GM18907 (cell line): ENCODE data around the gene RPS6KA2.
"Not testable (repeated sequence)": the region's sequence is repeated elsewhere in the genome, so short reads cannot be mapped to it uniquely, and the experiment has no call there.

Experiments
- ATAC-seq: cut with Tn5 transposase; IDR thresholded peaks from one replicate; pipeline ENCODE4 v1.9.1; 2021; ENCODE audit warnings: mild to moderate bottlenecking, moderate library complexity; ENCODE audit not compliant: unreplicated experiment

RPS6KA2 gene

DNA sequence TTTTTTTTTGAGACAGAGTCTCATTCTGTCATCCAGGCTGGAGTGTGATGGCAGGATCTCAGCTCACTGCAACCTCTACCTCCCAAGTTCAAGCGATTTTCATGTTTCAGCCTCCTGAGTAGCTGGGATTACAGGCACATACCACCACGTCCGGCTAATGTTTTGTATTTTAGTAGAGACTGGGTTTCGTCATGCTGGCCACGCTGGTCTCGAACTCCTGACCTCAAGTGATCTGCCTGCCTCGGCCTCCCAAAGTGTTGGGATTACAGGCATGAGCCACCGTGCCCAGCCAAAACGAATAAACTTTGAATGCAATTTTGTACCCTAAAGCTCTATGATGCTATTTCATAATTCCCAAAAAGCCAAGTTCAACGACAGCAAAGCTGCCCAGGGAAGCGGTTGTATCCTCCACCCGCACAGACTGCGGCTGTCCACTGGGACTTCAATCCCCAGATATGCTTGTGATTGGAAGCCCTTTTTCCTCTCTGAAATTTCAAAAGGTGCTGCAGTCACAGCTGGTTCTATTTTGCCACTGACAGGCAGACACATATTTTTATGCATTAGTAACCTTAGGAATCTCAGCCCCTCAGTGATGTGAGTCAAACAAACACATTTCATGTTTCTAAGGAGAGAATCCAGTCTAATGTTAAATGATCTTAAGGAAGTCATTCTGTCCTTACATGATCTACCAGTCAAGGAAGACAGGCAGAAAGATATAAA lies 31.8 kb downstream of the RPS6KA2 start:
- ATAC-seq, result no peak

DNA sequence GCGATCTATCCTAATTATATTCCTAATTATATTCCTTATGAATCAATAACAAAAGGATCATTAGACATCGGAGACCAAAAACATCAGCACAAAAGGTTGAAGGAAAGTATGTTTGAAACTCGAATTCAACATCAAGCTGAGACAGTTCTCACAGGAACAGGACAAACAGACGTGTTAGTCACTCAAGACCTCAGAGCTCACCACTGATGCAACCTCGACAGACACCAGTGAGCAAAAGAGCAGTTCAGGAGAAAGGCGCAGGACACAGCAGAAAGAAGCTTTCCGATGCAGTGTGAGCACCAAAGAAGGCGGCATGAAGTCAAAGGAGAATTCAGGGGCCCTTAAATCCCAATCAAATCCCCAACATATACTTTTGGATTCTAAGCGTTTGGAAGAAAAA lies 34.2 kb downstream of the RPS6KA2 start:
- no peak for ATAC-seq

DNA sequence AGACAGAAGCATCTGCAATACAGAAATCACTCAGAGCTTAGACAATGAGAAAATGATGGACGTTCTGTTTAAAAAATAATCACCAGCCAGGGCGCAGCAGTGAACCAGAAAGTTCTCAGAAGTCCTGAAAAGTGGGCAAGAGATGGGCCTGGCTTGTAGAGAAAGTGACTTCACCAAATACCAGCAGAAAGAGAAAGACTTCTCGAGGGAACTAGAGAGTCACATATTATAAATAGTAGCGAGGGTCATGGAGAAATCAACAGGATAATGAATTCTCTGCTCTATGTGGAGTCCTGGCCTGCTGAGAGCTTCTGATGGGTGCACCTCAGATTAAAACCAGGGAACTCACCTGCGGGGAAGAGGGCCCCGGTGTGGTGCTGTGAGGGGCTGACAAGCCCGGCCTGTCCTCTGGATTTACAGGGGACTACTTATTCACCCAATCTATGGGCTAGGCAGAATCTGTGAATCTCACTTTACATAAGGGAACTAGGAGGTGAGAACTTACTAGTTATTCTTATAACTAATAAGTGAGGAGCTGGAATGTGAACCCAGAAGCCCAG lies 35.0 kb downstream of the RPS6KA2 start:
- no peak for ATAC-seq

DNA sequence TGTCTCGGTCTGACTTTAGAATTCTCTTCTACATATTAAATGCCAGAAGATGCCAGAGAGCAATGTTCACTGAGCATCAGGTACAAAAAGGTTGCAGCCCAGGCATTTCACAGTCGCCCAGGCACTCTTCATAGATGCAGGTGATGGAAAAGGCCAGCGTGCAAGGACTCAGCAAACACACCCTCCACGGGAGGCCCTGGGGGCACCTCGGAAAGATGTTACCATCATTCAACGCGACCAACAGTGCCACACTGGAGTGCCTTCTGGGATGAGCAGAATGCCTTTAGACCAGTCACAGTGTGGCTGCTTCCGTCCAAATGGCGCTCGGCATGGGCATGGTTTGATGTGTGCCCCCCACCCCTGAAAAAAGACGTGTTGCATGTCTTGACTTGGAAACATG lies 36.0 kb downstream of the RPS6KA2 start:
- no peak for ATAC-seq

DNA sequence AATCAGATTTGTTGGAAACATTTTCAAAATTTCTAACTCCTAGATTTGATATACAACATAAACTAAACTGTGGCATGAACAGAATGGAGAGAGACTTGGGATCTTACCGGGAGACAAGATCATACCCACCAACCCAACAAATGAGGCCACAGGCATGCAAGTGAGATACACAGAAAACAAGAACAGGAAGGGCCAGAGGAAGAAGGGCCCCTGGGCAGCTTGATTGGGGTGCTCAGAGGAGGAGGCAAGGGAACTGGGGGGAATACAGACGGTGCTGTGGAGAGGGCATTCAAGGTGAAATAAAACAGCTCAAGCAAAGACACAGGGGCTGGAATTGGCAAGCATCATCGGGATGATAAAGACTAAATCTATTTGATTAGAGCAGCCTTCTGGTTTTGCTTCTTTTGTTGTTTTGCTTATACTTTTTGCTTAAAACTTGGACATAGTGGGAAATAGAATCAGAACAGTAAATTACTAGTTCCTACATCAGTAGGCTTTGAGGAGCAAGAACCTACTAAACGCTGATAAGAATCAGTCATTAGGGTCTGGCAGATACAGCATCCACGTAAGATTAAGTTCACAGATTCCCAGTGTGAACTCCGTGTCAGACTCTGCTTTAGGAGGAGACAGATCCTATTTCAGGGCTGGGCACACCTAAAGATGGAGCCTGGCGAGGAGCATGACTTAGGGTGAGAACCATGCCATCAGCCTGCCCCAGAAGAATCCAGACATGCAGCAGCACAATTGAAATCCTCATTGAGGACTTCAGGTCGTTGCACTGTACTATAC lies 37.1 kb downstream of the RPS6KA2 start:
- ATAC-seq, result no peak

DNA sequence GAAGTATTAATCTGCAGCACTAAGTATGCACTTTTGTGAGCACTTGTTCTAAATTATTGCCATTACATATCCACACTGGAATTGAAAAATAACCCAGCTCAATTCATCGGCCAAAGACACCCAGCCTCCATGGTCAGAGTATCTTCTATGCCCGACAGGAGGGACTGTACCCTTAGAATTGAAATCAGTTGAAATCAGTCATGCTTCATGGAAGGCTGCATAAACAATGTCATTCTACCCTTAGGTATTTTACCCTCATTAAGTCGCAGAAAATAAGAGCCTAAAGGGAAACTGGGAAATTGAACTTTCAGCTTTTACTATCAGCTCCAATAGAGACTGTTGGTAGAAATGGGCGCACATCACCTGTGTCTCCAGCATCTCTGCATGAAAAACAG lies 37.7 kb downstream of the RPS6KA2 start:
- ATAC-seq, result peak; percentile 25

DNA sequence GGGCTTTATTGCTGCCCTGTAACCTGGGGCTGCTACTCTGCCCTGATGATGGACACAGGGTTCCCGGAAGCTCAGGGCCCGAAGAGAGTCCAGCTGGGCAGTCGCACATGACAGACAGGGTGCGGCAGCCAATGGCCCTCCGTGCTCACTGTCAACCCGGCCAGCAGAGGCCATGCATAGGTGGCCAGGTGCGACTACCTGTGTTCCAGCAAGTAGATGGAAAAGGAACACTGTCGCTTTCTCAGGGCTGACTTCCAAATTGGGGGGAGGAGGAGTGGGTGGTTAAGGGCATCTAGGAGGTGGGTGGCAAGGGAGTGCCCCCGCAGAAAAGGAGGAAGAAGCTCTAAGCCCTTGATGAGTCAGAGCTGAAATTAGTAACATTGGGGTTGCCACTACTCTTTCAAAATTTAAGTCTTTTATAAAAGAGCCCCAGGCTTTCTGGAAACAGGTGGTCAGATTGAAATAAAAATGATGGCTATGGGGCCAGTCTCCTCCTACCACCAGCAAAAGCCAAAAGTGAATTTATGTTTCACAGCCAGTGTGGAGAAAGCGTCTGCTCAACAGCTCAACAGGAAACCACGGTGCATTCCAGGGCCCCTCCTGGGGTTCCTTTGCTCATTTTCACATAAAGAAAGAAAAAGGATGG lies 38.2 kb downstream of the RPS6KA2 start:
- peak; percentile 39 for ATAC-seq

DNA sequence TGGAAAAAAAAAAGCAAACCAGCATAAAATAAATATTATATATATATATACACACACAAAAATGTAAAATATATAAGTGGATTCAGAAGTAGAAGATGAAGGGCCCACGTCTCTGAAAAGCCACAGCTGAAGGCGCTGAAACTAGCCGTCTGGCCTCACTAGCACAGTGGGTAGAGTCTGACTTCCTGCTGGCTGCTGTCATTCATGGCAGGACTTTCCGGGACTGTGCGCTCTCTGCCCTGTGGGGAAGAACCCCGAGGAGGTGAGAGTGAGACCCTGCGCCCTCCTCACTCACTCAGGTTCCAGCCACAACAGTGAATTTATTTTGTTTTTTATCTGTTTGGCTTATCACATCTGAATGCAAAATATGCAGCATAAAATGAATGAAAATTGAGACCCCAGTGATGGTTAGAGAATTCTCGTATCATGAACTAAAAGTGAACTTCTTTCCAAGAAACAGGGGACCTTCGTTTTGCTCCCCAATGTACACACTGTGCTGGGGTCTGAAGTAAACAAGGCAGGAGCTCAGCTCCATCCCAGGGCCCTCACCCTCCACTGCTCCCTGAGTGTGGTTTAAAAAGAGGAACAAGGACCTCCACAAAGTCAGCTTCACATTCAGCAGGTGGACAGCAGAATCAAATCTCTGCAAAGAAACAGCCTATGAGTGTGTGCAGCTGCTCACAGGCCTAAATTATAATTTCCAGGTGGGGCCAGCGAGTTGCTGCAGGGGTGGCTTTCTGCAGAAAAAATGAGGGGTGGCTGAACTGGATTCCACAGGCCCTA lies 39.2 kb downstream of the RPS6KA2 start:
- peak; percentile 83 for ATAC-seq

DNA sequence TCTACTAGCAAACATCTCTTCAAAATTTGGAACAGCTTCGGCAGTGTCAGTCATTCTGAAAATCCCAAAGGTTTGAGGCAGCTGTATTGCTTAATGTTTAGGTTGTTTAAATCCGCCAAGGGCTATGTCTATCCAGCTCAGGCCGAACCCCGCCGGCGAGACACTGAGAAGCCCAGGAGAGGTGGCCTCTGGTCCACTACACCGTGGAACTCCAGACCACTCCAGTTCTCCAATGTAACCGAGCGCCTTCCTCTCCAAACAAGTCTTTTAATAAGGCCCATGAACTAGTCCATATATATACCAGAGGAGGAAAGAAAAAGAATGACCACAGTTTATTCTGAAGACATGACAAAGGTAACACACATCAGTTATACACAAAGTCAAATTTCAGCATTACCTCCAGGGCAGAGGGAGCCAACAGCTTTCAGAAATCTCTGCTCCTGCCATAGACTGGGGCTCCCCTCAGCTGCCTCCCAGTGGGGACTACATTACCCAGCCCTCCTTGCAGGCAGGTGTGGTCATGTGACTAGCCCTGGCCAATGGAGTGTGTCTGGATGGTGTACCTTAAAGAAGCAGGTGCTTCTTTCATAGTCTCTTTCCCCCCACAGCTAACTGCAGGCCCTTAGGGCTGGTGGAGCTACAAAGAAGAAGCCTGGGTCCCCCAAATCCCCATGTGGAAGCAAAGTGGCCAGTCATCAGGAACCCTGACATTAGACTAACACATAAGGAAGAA lies 40.5 kb downstream of the RPS6KA2 start, which contains the start of gene RAMACL:
Gene RAMACL (minus strand): TSS at position 255 of the 733 bp plus-strand sequence. CDS start 201 bp downstream, at position 54.
- peak; percentile 77 for ATAC-seq

DNA sequence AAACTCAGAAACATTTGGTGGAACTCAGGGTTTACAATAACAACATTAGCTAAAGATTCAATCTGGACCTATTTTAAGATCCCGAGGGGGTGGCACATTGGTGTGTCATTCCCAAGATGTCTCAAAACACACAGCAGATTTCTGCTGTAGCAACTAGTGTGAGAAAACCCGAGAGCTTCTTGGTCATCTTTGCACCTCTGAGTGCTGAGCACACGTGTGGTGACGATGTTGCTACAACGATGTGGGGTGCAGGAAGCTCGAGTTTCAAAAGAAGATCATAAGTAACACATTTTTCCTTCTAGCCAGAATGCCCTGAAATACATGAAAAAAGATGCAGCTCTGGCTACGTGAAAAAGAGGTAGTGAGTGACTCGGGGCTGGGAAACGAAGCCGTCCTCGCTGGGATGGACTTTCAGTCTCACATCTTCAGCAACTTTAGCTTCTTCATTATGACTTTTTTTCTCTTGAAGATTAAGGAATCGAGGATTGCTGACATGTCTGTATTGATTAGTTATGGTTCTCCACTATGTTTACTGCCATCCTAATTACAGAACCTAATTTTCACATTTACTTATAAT lies 42.1 kb downstream of the RPS6KA2 start:
- ATAC-seq, result no peak

DNA sequence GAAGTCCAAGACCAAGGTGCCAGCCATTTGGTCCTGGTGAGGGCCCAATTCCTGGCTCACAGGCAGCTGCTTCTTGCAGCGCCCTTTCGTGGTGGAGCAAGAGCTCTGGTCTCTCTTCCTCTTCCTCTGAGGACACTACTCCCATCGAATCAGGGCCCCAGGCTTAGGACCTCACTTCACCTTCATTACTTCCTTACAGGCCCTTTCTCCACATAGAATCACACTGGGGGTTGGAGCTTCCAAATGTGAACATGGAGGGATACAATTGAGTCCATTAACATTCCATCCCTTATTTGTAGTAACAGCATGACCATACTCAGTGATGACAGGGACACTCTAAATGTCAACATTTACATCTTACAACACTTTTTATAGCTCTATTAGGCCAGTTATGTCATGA lies 42.9 kb downstream of the RPS6KA2 start:
- no peak for ATAC-seq

DNA sequence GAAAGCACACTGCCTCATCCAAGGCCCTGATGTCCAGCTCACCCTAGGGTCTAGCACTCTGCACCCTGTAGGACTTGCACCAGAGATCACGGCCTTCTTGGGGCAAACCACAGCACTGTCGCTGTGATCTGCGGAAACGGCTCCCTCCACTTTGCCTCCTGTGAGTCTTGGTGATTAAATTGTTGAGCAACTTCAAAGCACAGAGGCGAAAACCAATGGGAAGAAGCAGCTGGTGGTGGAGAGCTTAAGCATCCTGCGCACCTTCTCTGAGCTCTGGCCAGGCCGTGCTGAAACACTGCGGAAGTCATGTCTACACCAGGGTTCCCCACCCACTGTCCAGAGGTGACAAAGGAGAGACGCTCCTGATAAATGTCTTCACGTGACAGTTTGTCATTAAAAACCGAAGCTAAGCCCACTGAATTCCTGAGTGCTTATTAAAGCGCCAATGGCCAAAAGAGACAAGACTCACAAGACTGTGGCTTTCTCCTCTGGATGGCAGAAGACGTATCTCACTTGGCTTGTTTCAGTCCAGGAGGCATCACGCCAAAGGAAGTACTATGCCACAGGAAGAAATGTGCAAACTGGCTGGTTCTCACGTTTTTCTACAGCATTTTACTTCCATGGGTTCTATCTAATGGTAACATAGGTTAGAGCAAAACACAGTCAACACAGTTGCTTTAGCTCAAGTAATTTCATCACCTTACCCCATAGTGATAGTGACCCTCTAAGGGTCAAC lies 43.7 kb downstream of the RPS6KA2 start:
- ATAC-seq, result no peak

DNA sequence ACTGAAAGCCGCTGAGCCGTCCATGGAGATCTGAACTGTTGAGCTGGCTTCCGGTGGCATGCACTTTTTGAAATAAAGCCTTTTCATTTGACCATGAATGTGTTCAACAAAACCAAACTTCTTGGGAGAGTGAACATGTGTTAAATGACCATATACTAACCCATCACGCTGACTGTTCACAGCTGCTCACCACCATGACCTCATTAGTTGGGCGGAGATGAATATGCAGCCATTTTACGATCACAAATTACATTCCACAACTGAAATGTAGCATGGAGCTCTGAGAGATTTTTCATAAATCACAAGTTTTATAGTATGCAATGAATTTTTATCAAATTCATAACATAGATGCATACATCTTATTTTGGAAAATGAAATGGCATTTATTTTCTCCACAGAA lies 44.8 kb downstream of the RPS6KA2 start:
- ATAC-seq, result no peak

DNA sequence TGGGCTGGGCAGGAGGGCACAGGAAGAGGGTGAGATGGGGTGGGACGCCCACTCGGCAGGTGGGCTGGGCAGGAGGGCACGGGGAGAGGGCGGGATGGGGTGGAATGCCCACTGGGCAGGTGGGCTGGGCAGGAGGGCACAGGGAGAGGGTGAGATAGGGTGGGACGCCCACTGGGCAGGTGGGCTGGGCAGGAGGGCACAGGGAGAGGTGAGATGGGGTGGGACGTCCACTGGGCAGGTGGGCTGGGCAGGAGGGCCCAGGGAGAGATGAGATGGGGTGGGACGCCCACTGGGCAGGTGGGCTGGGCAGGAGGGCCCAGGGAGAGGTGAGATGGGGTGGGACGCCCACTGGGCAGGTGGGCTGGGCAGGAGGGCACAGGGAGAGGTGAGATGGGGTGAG lies 45.2 kb downstream of the RPS6KA2 start:
- not testable (repeated sequence) for ATAC-seq

DNA sequence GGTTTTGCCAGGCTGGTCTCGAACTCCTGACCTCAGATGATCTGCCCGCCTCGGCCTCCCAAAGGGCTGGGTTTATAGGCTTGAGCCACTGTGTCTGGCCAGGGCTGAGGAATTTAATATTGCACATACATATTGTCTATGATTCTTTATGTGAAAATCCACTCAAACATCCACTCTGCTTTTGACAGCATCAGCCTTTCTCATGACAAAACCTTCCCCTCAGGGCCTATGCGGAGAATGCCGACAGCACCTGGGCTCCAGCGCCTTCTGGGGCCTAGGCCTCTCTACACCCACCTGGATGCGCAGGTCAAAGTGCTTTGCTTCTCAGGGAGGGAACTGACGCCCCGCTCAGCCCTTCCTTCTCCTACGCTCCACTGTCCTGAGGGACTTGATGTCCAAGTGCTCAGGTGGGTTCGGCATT lies 46.0 kb downstream of the RPS6KA2 start:
- no peak for ATAC-seq

DNA sequence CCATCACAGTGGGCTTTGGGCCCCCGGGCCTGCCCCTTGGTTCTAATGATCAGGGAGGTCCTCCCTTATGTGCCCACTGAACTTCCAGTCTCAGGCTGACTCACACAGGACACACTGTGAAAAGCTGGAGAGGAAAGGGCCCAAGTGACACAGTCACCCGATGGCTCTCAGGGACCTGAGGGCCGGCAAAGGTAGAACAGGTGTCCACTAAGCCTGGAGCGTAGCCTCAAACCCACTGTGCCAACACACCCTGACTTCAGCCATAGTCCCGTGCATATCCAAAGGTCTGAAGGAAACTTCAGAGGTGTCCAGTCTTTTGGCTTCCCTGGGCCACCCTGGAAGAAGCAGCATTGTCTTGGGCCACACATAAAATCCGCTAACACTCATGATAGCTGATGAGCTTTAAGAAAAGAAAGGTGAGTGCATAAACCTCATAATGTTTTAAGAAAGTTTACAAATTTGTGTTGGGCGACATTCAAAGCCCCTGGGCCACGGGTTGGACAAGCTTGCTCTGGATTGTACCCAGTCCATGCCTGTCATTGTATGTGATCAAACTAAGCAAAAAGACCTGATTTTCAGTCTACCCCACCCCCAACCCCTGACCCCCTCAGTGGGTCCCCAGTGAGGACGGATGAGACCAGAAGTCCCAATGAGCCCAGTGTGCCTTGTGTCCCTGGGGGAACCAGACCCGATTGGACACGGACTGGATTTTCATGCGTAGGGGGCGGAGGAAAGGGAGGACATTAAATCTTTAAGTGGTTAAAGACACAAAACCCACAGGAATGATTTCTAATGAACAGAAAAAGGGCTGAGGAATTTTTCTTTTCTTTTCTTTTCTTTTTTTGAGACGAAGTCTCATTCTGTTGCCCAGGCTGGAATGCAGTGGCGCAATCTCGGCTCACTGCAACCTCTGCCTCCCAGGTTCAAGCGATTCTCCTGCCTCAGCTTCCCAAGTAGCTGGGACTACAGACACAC lies 46.7 kb downstream of the RPS6KA2 start:
- no peak for ATAC-seq

DNA sequence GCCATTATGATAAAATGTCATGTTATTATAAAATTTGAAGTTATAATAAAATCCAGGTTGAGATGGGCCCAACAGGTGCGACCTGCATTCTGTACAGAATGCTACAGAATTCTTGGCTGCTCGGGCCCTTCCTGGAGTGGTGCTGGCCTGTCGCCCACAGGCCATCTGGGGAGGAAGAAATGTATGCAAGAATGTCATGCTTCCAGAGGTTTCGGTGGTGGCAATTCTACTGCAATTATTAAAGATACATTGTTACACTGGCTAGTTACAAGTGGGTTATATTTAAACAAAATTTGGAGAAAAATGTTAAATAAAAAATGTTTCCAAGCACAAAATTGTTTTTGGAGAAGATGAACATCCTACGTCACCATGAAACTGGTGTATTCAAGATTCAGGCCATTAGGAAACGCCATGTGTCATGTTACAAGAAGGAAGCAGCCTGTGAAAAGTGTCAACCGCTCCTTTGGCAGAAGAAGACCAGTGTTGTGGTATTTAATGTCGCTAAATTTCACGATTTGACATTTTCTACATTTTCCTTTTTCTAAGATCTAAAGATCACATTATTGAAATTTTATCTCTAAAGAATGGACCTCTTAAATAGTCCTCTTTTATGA lies 47.7 kb downstream of the RPS6KA2 start:
- ATAC-seq, result no peak
